ENCODE measurements around the gene MIPEP.
"Not testable (repeated sequence)": the region's sequence is repeated elsewhere in the genome, so short reads cannot be mapped to it uniquely, and the experiment has no call there.

The MIPEP gene

GRCh38 chr13:23776698-23777574, 112.3 kb downstream of the MIPEP start:
- DNase-seq (ENCODE audit: low read depth): no peak

GRCh38 chr13:23772717-23773116, 116.5 kb downstream of the MIPEP start:
- no peak for DNase-seq (ENCODE audit: low read depth)

DNA sequence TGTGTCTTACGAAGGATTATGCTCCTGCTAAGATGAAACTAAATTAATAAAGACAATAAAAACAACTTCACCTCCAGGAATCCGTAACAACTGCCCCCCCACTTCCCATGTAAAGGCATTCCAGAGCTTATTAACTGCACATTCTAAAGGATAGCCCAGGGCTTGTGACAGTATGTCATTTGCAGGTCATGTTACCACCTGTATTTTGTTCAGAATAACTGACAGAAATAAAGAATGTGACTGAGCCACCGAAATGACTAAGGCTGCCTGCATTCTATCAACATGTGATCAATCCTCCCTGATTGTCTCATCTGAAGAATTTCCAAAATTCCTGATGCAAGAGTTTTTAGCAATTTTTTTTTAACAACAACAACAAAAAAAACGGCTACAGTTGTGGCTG, 117.2 kb downstream of the MIPEP start:
- DNase-seq (ENCODE audit: low read depth): no peak

DNA sequence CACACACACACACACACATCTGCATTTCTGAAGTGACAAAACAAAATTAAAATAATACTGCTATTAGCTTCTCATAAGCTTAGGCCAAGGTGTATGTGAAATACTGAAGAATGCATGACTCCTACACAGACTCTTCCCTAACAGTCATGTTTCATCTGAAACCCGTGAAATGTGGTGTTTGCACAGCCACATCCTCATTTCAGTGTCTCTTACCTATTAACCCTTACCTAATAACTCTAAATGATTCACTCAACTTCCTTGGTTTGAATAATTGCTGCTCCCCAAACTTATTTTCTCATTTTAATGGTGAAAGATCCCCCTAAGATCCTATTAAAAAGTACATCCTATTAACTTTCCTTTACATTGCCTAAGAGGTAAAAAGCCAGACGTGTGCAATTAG, 117.6 kb downstream of the MIPEP start:
- no peak for DNase-seq (ENCODE audit: low read depth)

- no peak for DNase-seq (ENCODE audit: low read depth)
Measured at GRCh38 chr13:23770973-23771372, 118.2 kb downstream of the MIPEP start.

DNA sequence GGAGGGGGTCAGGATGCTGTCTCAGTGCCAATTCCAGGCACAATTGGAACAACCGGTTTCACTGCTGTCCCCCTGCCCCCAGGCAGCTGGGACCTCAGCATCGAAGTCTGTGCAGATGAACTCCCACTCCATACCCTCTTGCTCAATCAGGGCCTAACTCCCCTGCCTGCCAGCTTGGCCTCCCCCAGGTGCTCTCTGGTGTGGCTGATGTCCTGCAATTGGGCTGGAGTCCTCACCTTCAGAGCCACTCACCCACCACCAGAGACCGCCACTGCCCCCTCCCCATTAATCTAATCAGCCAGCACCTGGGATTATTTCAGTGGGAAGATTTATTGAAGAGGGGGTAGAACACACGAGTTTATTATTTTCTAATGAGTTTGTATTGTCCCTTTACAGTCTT, 118.8 kb downstream of the MIPEP start:
- no peak for DNase-seq (ENCODE audit: low read depth)

DNA sequence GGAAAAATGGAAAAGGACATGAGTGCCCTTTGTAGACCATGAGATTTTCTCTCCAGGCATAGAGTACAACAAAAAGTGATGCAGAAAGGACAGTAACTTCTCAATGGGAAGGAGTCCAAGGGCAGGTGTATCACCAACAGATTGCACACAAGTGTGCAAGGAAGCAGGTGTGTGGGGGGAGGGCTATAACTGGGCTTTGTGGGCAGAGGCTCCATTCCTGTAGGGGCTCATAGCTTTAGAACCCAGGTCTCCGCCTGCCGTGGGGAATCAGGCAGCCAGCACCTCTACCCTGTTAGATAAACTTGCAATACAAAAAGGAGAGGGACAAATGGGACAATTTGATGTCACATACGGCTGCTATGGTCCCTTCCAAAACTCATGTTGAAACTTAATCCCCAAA, 119.8 kb downstream of the MIPEP start:
- DNase-seq (ENCODE audit: low read depth): no peak

GRCh38 chr13:23767838-23768237, 121.4 kb downstream of the MIPEP start:
- DNase-seq (ENCODE audit: low read depth): no peak

- DNase-seq (ENCODE audit: low read depth): no peak
Measured at GRCh38 chr13:23766939-23767338, 122.3 kb downstream of the MIPEP start.

- DNase-seq (ENCODE audit: low read depth): no peak
Measured at GRCh38 chr13:23766283-23766682, 122.9 kb downstream of the MIPEP start.

DNA sequence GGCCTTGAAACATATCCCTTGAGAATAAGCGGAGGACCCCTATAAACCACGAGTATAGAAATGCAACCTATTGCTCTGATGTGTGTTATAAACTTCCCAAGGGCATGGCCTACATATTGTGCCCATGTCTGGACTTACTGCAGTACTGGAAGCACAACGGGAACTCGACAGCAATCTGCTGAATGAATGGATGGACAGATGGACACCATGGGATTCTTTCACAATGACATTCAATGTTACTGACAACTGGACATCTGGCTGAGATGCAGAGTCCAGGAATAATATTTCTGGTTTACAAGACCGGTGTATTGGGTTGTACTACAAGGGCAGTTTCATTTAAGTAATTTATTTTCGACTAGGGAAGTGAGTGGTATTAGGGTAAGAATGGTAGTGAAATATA, 123.7 kb downstream of the MIPEP start:
- DNase-seq (ENCODE audit: low read depth): no peak

DNA sequence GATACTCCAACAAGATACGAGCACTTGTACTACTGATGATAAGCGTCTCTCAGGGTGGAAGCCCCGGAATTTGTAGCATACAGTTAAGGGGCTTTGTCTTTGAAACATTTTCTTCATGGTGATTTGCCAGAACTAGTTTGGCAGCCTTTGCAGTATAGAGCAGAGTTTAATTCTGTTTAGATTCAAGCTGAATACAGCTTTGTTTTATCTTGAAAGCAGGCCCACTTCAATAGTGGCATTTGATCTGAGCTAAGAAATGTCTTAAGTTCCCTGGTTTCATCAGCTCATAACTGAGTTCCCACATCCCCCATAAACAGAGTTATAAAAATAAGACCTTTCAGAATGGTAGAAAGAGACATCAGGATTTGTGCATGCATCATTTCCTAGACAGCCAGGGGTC, 125.9 kb downstream of the MIPEP start:
- no peak for DNase-seq (ENCODE audit: low read depth)

DNA sequence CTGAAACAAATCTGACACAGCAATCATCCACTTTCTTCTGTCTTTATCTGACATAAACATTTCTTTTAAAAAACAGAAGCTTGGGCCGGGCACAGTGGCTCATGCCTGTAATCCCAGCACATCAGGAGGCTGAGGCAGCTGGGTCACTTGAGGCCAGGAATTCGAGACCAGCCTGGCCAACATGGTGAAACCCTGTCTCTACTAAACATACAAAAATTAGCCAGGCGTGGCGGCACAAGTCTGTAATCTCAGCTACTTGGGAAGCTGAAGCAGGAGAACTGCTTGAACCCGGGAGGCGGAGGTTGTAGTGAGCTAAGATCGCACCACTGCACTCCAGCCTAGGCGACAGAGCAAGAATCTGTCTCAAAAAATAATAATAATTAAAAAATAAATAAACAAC, 127.4 kb downstream of the MIPEP start:
- not testable (repeated sequence) for DNase-seq (ENCODE audit: low read depth)

DNA sequence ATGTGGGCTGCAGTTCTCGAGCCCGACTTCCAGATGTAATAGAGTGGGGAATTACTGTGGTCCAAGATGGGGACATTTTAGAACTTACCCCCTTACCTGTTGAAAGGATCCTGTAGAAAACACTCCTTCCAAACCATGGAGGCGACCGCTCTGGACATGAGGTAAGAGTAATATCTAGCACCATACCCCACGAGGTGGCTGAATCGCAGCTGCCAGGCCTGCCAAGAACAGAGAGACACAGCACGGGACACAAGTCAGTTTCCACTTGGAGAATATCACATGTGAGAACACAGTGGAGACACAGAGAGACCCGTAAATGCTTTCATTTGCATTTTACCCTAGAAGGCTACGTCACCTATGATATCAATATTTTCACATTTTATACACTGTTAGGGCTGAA, 129.2 kb downstream of the MIPEP start:
- DNase-seq (ENCODE audit: low read depth): no peak

- DNase-seq (ENCODE audit: low read depth): no peak
Measured at GRCh38 chr13:23758798-23759527, 130.2 kb downstream of the MIPEP start.

- no peak for DNase-seq (ENCODE audit: low read depth)
Measured at GRCh38 chr13:23754997-23755396, 134.2 kb downstream of the MIPEP start.

- DNase-seq (ENCODE audit: low read depth): no peak
Measured at GRCh38 chr13:23754506-23754905, 134.7 kb downstream of the MIPEP start.

DNA sequence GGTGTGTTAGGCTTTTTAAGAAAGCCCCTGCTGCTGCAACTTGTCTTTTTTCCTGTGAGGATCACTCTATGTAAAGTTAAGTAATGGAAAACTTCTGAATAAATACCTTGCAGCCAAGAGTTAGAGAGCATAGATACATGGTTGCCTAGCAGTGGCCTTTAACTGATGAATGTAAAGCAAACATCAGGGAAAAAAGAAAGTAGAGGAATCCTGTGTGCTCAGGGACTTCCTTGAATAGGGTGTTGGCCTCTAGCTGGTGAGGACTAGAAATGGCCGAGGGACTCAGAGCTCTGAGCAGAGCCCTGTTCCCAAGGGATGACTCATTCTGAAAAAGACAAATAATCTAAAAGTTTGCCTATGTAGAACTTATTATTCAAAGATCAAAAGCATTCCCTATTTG, 135.7 kb downstream of the MIPEP start:
- DNase-seq (ENCODE audit: low read depth): no peak

- no peak for DNase-seq (ENCODE audit: low read depth)
Measured at GRCh38 chr13:23752111-23753001, 136.8 kb downstream of the MIPEP start.

DNA sequence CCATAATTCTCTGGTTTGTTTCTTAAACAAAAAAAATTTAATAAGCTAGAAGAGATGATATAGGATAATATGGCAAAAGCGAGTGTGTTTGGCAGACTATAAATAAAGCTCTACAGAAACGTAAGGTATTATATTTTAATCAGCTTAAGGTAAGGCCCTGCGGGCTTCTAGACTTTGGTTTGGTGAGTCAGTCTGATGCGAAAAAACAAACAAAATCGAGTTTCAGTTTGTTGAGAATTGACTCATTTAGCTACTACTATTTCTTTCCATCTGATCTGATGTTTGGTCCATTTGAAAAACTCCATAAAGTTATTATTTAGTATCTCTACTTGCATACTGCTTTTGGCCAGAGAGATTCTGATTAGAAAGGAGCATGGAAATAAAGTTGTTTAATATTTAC, 138.0 kb downstream of the MIPEP start:
- no peak for DNase-seq (ENCODE audit: low read depth)

GRCh38 chr13:23750383-23751121, 138.6 kb downstream of the MIPEP start:
- no peak for DNase-seq (ENCODE audit: low read depth)
